Skeletal muscle tissue (tissue), 4 donors: ENCODE data around the gene TCP10L. TPM values are rescaled to one million over a fixed set of nuclear protein-coding genes. Genes with fewer than 3 reads are reported as not detected.
"Not testable (repeated sequence)": the region's sequence is repeated elsewhere in the genome, so short reads cannot be mapped to it uniquely, and the experiment has no call there.

Source experiments
- H3K27ac ChIP-seq: one replicate; pipeline ENCODE4 v1.7.0; 2013; ENCODE audit warnings: mild to moderate bottlenecking, low read depth, low read length, inconsistent platforms
- H3K27me3 ChIP-seq, 3 donors: one replicate each; pipeline ENCODE4 v1.7.0; 2013; ENCODE audit warnings: low read length in 3 of 3; ENCODE audit not compliant: control insufficient read depth in 3 of 3, insufficient read depth in 3 of 3
- H3K36me3 ChIP-seq, 3 donors: one replicate each; pipeline ENCODE4 v1.7.0; 2013; ENCODE audit warnings: low read length in 3 of 3; ENCODE audit not compliant: control insufficient read depth in 3 of 3, insufficient read depth in 3 of 3
- H3K4me1 ChIP-seq, 3 donors: one replicate each; pipeline ENCODE4 v1.7.0; 2013; ENCODE audit warnings: low read length in 3 of 3, mild to moderate bottlenecking in 3 of 3; ENCODE audit not compliant: control insufficient read depth in 3 of 3, insufficient read depth in 3 of 3
- H3K4me3 ChIP-seq, 3 donors: one replicate each; pipeline ENCODE4 v1.7.0; 2013; ENCODE audit warnings: low read length in 3 of 3
- H3K9ac ChIP-seq, 3 donors: one replicate each; pipeline ENCODE4 v1.7.0; 2013; ENCODE audit warnings: low read length in 3 of 3, mild to moderate bottlenecking in 3 of 3, moderate library complexity in 2 of 3, low read depth in 1 of 3
- H3K9me3 ChIP-seq, 3 donors: one replicate each; pipeline ENCODE4 v1.7.0; 2013; ENCODE audit warnings: low read length in 3 of 3; ENCODE audit not compliant: control insufficient read depth in 3 of 3
- total RNA-seq: library from RNA; depleted of rRNA; stranded (reverse); fragments of >200 nt; gene quantifications from one replicate; pipeline ENCODE4 v1.2.3, GENCODE V29; 2014
- donor health status: Osteomylitis.

TCP10L gene
- total RNA-seq, 1 donor from 2014 or later = not detected

DNA sequence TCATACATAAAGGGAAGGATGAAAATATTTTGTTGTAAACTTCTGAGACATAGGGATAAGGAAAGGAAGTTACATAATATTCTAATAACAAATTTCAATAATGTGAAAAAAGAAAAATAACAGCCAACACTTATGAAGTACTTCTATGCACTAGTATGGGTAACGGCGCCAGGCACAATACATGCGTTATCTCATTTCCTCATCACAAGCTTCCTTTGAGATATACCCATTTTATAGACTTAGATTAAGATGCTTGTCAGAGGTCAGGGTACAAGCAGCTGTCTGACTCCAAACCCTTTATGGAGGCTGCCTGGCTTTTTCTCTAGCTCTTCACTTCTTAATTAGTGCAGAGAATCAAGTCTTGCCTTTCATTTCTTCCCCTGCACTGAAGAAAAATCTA is 41.3 kb downstream of the TCP10L start:
- no peaks in the 10 kb centered on the region for H3K9me3 ChIP-seq
- no peaks in the 10 kb centered on the region for H3K4me1 ChIP-seq
- no peak overlapping the region for H3K4me3 ChIP-seq
- no peaks in the 10 kb centered on the region for H3K36me3 ChIP-seq
- H3K9ac ChIP-seq = no peak overlapping the region
- no peaks in the 10 kb centered on the region for H3K27me3 ChIP-seq
- H3K27ac ChIP-seq = no peak overlapping the region

DNA sequence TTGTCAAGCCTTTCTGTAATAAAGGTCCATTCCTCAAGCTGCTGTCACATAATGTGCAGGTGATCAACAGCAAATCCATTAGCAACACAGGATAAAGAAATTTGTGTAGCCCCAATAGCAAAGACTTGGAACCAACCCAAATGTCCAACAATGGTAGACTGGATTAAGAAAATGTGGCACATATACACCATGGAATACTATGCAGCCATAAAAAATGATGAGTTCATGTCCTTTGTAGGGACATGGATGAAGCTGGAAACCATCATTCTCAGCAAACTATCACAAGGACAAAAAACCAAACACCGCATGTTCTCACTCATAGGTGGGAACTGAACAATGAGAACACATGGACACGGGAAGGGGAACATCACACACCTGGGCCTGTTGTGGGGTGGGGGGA is 42.3 kb downstream of the TCP10L start:
- not testable (repeated sequence) for H3K4me3 ChIP-seq, H3K27ac ChIP-seq, H3K4me1 ChIP-seq, H3K27me3 ChIP-seq, H3K9ac ChIP-seq, H3K36me3 ChIP-seq, H3K9me3 ChIP-seq

DNA sequence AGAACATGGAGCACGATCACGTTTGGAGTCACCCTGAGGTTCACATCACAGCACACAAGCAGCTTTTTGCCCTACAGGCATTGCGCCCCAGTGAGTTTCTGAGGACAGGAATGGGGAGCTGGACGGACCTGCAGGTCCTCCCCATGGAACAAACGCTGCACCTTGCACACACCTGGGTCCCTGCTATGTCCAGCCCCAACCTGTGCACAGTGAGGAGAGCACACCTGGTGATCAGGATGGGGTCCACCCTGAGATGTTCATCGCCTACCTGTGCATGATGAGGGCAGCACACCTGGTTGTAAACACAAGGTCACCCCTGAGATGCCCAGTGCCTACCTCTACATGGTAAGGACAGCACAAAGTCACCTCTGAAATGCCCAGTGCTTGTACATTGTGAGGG is 45.9 kb downstream of the TCP10L start:
- Histone ChIP-seq H3K27ac (no peak overlapping the region), H3K27me3 (no peaks in the 10 kb centered on the region), H3K36me3 (no peaks in the 10 kb centered on the region), H3K9ac (no peak overlapping the region), H3K4me3 (no peak overlapping the region), H3K4me1 (no peaks in the 10 kb centered on the region), H3K9me3 (no peaks in the 10 kb centered on the region)

DNA sequence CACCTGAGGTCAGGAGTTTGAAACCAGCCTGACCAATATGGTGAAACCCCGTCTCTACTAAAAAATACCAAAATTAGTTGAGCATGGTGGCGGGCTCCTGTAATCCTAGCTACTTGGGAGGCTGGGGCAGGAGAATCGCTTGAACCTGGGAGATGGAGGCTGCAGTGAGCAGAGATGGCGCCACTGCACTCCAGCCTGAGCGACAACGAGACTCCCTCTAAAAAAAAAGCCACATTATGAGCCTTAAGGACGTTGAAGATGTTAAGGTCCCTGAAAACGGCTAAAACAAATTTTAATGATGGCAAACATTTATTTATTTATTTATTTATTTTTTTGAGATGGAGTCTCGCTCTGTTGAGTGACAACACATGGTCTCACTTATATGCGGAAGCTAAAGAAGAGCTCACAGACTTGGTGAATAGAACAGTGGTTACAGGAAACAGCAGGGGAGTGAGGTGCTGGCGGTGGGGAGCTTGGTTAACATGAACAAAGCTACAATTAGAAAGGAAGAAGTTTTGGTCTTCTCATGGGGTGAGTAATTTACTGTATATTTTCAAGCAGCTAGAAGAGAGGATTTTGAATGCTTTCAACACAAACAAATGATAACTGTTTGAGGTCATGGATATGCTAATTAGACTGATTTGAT is 47.1 kb downstream of the TCP10L start:
- Histone ChIP-seq H3K27me3 (no peaks in the 10 kb centered on the region), H3K36me3 (peaks cover 0 to 3% (median 2%) of the 10 kb centered on the region in 3 donors), H3K4me1 (no peaks in the 10 kb centered on the region), H3K9me3 (no peaks in the 10 kb centered on the region), H3K27ac (no peak overlapping the region), H3K9ac (no peak overlapping the region), H3K4me3 (no peak overlapping the region)

DNA sequence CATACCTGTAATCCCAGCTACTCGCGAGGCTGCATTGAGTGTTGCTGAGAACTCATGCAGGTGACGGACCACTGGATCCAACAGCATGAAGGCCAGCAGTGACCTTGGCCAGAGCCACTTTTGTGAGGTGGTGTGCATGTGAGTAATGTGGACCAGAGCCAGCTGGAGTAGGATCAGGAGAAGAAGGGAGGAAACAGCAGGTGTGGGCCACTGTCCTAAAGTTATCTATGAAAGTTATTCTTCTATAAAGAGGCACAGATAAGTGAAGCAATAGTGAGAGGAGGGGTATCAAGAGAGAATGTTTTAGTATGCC is 47.8 kb downstream of the TCP10L start:
- H3K36me3 ChIP-seq = peaks cover 0 to 7% (median 4%) of the 10 kb centered on the region in 3 donors
- peaks cover 0 to 2% (median 0%) of the 10 kb centered on the region in 3 donors for H3K9me3 ChIP-seq
- no peak overlapping the region for H3K9ac ChIP-seq
- no peak overlapping the region for H3K4me3 ChIP-seq
- H3K4me1 ChIP-seq = no peaks in the 10 kb centered on the region
- H3K27me3 ChIP-seq = no peaks in the 10 kb centered on the region
- H3K27ac ChIP-seq = no peak overlapping the region

DNA sequence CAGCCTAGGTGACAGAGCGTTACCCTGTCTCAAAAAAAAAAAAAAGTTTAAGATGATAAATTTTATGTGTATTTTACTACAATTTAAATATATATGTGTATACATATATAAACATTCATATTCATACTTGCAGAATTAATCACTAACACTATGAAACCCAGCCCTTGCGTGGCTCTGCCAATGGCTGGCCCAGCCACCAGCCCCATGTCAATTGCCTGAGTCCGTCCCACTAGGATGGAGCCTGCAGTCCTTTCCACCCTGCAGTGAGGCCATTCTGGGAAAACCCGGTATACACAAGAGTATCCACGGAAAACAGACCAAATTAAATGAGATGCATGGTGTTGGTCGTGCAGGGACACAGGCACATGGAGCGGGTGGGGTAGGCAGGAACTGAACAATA is 49.7 kb downstream of the TCP10L start:
- no peaks in the 10 kb centered on the region for H3K4me1 ChIP-seq
- H3K9ac ChIP-seq = no peak overlapping the region
- peaks cover 0 to 7% (median 4%) of the 10 kb centered on the region in 3 donors for H3K36me3 ChIP-seq
- H3K9me3 ChIP-seq = peaks cover 0 to 2% (median 0%) of the 10 kb centered on the region in 3 donors
- no peak overlapping the region for H3K4me3 ChIP-seq
- H3K27me3 ChIP-seq = no peaks in the 10 kb centered on the region
- no peak overlapping the region for H3K27ac ChIP-seq

DNA sequence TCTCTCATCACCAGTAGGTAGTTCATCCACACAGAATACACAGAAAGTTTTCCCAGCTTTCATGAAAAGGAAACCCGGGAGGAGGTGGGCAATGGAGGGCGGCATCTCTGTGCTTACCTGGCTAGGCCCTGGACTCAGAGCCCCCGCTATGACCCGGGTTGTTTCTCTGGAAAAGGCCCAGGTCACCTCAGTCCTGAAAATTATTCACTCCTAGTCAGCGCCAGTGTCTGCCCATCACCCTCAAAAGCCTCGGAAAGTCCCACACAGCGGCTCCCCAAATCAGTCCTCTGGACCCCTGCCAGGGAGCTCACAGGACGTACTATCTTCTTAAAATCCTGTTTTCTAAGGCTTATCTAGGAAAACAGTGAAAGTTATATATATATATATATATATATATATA is 51.2 kb downstream of the TCP10L start:
- no peaks in the 10 kb centered on the region for H3K27me3 ChIP-seq
- no peak overlapping the region for H3K9ac ChIP-seq
- H3K36me3 ChIP-seq = peaks cover 0 to 7% (median 4%) of the 10 kb centered on the region in 3 donors
- no peak overlapping the region for H3K4me3 ChIP-seq
- H3K9me3 ChIP-seq = peaks cover 0 to 2% (median 0%) of the 10 kb centered on the region in 3 donors
- no peaks in the 10 kb centered on the region for H3K4me1 ChIP-seq
- no peak overlapping the region for H3K27ac ChIP-seq

DNA sequence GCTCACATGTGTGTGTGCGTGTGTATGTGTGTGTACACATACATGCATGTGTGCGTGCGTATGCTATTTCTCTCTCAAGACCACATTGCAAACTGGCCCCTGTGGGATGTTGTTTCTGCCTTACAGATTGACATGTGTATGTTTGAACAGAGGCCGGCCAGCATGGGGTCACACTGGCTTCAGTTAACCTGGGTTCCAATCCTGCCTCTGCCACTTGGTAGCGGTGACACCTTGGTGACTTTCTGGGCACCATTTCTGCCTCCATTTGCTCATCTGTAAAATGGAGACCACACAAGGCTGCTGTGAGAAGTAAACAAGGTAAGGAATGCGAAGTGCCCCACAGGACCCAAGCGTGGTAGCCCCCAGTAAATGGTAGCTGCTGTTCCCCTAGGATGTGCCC is 51.7 kb downstream of the TCP10L start:
- H3K9ac ChIP-seq = no peak overlapping the region
- H3K27ac ChIP-seq = no peak overlapping the region
- peaks cover 0 to 7% (median 4%) of the 10 kb centered on the region in 3 donors for H3K36me3 ChIP-seq
- H3K9me3 ChIP-seq = peaks cover 0 to 2% (median 0%) of the 10 kb centered on the region in 3 donors
- no peak overlapping the region for H3K4me3 ChIP-seq
- H3K4me1 ChIP-seq = no peaks in the 10 kb centered on the region
- no peaks in the 10 kb centered on the region for H3K27me3 ChIP-seq

DNA sequence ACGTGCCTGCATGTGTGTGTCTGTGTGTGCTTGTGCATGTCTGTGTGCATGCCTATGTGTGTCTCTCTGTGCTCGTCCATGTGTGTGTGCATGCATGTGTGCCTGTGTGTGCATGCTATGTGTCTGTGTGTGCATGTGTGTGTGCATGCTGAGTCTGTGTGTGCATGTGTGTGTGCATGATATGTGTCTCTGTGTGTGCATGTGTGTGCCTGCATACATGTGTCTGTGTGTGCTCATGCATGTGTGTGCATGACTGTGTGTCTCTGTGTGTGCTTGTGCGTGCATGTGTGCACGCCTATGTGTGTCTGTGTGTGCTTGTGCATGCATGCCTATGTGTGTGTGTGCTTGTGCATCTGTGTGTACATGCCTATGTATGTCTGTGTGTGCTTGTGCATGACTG is 52.3 kb downstream of the TCP10L start:
- no peak overlapping the region for H3K9ac ChIP-seq
- H3K27me3 ChIP-seq = no peaks in the 10 kb centered on the region
- H3K9me3 ChIP-seq = peaks cover 0 to 2% (median 0%) of the 10 kb centered on the region in 3 donors
- peak overlapping the region in 1 of 3 donors; percentile 6 for H3K4me3 ChIP-seq
- H3K36me3 ChIP-seq = peaks cover 0 to 7% (median 4%) of the 10 kb centered on the region in 3 donors
- no peak overlapping the region for H3K27ac ChIP-seq
- no peaks in the 10 kb centered on the region for H3K4me1 ChIP-seq

DNA sequence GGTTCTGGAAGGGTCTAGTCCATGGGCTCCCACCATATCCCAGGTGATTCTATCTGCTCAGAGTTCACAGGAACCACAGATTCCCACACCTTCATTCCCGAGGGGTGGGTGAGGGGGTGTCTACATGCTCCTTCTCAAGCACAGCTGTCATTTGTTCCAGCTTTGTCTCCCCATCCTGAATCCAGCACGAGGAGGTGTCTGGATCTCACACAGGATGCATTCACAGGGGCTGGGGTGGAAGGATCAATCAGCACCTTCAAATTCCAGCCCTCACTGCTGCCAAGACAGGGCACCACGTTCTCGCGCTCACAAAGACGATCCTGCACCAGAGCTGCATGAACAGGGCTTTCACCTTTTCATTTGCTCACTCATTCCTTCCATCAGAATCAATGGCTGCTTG is 52.7 kb downstream of the TCP10L start:
- Histone ChIP-seq H3K4me3 (no peak overlapping the region), H3K27me3 (no peaks in the 10 kb centered on the region), H3K9ac (no peak overlapping the region), H3K36me3 (peaks cover 0 to 7% (median 4%) of the 10 kb centered on the region in 3 donors), H3K9me3 (peaks cover 0 to 2% (median 0%) of the 10 kb centered on the region in 3 donors), H3K4me1 (no peaks in the 10 kb centered on the region), H3K27ac (no peak overlapping the region)
